Activated T-helper 9 cell treated with anti-CD3 and anti-CD28 coated beads, Interleukin-2, amount 50 U/mL, for 16 hours (primary cell): ENCODE results near the gene MFAP4.
"Not testable (repeated sequence)": the region's sequence is repeated elsewhere in the genome, so short reads cannot be mapped to it uniquely, and the experiment has no call there.

ENCODE experiments used
- DNase-seq: peaks from one replicate; pipeline ENCODE4 v3.0.0-alpha.2; 2020; ENCODE audit warnings: low read depth

The MFAP4 gene

DNA sequence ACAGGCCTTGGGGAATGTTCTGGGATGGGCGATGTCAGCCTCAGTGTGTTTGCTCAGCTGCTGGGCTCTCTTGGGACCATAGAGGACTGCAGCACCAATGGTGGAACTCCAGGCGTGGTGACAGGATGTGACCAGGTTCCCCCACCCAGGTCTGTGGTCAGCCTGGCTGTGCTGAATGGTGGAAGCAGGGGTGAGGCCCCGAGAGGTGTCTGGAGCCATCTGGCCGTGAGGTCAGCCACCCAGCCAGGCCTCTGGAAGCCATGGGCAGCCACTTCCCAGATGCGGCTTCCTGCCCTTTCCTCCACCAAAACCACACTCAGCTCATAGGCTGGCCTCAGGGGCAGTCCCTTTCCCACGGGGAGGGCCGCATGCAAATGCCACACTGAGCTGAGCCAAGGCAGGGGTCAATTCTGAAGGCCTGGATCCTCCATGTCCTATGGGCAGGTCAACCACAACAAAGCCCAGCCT is 16.5 kb downstream of the MFAP4 start:
- DNase-seq = no peak

DNA sequence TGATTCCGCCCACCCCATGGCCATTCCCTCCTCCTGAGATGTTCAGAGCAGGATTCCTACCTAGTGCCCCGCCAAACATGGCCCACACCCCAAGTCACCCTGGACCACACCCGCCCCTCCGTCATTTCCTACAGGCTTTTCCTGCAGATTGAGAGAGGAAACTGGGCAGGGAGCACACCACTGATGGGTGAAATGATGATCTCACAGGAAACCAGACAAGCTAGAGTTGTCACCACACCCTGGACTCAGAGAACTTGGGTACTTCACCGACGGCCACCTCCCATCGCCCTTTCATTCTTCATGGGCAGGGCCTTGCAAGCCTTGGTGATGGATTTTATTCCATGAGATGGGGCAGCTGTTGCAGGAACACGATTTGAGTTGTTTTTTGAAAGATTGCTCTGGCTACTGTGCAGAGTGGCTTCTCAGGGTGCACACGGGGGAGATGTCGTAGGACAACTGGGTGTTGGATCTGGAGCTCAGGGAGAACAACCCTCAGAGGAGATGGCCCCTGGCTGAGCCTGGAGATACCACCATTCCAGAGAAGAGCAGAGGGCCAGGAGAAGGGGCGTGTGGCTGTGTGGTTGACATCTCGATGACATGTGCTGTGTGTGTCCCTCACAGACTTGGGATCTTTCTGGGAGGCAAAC is 17.0 kb downstream of the MFAP4 start:
- DNase-seq = no peak

DNA sequence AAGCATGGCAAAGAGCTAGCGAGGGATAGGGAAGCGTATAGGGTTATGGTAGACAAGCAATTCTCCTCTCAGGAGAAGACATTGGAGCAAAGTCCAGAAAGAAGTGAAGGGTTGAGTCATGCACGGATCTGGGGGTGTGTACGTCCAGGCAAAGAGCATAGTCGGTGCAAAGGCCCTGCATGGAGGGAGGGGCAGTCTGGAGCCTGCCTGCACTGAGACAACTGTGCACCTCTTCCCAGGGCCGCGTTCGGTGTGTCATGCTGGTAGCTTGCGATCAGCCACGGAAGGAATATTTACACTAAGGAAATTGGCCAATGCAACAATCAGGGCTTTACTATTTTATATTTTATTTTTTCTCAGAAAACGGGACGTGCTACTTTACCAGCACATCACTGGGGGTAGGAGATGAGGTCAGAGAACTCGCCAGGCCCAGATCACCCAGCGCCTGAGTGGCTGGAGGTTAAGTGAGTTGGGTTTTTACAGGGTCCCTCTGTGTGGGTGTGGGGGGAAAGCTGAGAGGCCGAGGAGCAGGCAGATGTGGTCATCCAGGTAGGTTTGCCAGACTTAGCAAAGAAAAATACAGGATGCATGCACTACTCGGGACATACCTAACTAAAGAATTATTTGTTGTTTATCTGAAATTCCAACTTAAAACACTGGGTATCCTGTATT is 17.7 kb downstream of the MFAP4 start:
- DNase-seq = no peak

DNA sequence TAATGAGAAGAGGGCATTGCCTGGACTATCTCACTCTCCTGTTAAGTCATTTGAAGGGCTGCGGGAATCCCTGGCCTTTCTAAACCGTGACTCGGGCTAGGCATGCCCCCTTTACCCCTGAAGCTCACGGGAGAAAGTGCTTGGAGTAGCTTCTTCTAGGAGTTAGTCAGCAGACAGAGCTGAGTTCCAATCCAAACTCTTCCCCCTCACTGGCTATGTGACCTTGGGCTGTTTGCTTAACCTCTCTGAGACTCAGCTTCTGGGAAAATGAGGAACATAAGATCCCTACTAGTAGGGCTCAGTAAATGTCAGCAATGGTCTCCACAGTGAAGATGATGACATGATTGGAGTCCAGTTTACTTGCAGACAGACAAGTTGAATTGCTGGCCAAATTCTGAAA is 18.8 kb downstream of the MFAP4 start:
- DNase-seq = no peak

DNA sequence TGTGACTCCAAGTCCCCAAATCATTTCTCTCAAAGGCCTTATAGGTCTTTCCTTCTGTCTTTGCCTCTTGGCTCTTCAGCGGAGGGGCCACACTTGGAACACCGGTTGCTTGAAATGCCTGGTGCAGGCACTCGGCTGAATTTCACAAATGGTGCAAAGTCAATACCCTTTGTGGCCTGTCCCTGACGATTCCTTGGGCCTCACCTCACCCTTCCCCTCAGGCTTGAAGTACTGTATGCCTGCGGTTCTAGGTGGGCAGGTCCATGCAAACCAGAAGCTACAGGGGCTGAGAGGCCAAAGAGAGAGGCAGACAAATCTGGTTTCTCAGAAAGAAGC is 20.4 kb downstream of the MFAP4 start:
- DNase-seq = no peak

DNA sequence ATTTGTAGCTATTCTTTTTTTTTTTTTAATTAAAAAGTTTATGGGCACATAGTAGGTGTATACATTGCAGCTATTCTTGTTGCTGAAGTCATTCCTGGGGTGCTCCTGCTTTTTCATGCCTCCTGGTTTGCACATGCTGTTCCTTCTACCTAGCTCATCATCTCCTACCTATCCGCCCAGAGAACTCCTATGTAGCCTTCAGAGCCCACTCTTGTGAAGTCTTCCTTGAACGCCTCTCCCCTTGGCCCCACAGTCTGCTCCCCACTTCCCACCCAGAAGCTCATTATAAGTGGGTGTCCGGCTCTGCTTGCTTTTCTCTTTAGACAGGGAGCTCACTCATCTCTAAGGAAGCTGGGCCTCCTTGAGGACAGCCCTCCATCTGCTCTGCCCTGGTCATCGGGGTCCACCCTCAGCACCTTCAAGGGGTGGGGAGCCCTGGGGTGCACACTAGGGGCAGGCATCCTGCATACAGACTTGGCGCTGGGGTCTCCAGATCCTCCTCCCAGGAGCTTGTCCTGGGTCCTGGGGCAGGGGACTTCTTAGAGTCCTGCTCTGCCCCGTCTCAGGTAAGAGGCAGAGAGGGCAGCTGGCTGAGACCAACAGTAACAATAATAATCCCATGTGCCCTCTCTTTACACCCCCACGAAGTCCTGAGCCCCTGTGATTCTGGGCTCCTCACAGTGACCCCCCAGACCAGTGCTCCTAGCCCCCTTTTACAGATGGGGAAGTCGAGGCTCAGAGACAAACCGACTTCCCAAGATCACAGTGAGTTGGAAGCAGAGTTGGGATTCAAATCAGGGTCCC is 21.0 kb downstream of the MFAP4 start:
- no peak for DNase-seq

DNA sequence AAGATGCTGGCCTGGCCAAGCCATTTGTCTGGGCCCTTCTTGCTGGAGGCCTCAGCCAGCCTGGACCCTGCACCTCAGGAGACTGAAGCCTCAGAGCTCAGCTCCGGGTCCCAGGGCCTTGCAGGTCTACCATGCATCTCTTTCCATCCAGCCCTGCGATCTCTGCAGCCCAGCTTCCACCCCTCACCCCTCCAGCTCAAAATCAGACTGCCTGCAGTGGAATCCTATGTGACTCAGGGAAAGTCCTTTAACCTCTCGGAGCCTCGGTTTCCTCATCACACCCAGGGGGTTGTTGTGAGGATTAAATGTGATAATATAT is 21.5 kb downstream of the MFAP4 start:
- no peak for DNase-seq

DNA sequence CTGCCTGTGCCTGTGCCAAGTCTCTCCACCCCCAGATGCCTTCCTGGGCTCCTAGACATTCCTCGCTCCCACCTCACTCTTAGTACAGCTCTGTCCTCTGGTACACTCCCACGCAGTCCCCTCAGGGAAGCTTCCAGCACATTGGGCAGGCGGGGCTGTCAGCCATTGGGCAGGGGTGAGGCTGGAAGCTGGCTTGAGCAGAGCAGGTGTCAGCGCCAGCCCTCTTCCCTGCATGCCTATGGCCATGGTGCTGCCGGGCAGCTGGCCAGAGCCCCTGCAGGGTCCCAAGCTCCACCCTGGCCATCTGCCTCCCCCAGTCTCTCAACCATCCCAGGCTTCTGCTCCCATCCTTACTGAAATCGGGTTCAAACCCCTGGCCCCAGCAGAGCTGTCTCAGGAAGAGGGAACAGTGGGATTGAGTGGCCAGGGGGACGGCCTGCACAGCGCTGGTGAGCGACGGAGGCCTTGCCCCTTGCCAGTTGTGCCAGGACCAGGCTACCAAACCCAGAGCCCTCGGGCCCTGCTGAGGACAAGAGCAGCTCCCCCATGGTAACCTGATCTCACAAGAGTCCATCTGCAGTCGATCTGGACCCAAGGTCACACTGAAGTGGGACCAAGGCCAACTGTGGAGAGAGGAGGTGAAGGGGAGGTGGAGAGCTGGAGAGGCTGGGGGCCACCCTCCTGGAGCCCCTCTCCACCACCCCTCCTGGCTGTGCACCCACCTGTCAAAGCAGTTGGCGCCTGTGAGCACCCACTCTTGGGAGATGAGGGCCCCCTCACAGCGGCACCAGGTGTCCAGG is 22.1 kb downstream of the MFAP4 start:
- no peak for DNase-seq

DNA sequence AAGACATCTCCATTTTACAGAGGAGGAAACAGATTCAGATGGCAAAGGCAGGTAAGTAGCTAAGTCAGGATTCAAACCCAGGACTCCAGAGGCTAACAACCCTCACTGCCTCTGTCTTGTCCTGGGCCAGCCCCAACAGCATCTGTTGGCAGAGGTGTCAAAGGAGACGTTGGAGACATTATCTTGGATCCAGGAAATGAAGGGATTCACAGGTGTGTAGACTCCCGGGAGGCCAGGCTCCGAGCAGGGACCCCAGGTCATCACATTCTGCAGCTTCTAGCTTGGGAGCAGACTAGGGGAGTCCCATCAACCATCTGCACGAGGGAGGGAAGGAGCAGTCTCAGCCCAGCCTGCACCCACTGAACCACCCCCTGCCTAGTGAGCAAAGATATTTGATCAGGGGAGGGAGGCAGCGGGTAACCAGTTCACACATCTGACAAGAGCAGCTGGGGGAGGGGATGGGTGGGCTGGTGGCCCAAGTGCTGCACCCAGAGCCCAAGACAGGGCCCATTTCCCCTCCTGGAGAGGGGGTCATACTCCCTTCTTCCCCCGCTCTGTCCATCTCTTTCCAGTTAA is 23.4 kb downstream of the MFAP4 start:
- no peak for DNase-seq

DNA sequence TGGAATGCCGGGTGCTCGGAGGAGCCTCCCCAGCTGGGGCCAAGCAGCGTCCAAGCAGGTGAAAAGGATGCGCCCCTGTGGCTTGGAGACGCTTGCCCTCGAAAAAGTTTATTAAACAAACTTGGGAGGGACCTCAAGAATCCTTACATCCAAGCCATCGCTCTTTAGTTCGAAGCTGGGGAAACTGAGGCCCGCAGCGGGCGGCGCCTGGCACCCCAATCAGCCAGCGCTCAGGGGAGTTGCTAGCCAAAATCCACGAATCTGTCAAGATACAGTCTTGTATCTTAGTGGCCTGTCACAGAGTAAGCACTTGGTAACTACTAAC is 23.9 kb downstream of the MFAP4 start:
- no peak for DNase-seq

DNA sequence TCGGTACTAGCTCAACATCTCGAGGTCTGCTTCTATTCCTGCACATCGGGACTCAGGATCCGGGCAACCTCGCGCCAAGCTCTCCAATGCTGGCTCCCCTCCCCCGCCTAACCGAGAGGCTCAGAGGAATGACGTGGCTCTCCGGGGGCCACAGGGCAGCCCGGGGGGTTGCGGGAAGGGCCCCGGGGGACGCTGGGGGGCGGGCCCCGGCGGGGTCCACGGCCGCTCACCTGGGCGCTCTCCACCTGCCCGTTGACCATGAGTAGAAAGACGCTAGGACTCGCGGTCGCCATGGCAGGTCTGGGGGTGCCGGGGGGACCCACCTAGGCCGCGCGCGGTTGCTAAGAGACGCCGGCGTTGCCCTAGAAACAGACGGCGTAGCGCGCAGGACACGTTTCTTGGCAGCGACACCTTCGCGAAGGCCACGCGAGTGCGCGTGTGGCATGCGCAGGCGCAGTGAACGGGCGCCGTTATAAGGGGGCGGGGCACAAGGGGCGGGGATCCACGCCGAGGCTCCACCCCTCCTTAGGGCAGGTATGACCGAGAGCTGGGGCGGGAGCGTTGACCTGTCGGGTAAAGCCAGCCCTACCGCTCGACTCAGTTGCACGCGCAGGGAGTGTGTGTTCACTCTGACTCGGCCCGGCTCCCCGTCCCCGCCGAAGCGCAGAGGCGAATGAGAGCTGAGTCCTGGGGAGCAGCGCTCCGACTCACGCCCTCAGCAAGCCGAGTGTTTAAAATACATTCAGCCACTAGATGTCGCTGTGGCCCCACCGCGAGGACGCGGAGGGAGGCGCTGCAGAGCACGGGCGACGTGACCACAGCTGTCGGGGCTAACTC is 24.5 kb downstream of the MFAP4 start, which contains the start of gene B9D1:
TSS of gene B9D1 (minus strand) at position 447 of the 837 bp plus-strand sequence. CDS start at position 293, 154 bp downstream.
- DNase-seq = peak; percentile 89

DNA sequence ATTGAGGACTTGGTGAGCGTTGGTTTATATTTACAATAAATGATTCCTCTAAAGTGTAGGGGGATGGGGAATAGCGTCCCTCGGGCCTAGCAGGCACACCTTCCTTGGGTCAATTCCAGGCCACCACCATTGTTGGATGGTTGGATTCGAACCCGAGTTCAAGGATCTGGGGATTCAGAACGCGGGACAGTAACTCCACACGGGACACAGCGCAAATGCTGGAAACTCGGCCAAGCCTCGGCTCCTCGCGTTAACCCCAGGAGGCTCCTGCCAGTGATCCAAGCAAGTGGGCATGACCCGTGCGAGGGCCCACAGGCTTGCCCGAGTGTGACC is 25.1 kb downstream of the MFAP4 start:
- no peak for DNase-seq

DNA sequence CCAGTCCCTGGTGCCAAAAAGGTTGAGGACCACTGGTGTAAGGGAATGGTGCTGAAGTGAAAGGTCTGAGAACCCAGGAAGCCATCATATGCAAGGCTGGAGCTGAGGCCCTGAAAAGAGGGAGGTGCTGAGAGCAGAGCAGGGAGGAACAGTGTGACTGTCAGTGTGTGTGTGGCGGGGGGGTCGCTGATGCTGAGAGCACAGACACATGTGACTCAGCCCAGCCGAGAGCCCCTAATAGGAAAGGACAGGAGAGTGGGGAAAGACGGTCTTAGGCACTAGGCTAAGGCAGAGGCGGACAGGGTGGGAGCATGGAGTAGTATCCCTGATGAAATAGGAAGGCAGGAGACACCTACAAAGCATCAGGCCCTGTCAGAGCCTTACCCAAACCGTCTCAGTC is 25.7 kb downstream of the MFAP4 start:
- no peak for DNase-seq

DNA sequence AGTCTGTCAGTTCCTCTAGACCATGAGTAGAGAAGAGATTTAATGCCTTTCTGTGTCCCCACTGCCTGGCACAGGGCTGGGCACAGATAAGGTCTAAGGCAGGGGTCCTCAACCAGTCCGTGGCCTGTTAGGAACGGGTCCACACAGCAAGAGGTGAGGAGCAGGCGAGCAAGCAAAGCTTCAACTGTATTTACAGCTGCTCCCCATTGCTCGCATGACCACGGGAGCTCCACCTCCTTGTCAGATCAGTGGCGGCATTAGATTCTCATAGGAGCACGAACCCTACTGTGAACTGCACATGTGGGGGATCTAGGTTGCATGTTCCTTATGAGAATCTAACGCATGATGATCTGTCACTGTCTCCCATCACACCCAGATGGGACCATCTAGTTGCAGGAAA is 26.2 kb downstream of the MFAP4 start:
- DNase-seq = no peak

DNA sequence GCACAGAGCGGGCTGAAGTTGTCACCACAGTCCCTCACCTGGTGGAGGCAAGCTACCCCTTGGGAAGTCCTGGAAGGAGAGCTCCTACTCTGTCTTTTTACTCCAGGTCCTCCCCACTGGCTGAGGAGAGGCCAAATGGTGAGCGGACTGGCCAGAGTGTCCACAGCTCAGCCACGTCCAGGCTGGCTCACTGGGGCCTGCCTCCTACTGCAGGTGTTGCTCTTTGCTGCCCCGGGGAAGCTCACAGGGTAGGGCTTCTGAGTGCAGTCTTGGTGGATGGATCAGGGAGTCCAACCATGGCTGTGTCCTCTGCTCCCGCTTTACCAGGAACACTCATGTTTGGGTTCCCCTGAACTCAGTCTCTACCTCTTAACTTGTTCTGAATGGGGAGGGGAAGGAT is 27.1 kb downstream of the MFAP4 start:
- DNase-seq = no peak

DNA sequence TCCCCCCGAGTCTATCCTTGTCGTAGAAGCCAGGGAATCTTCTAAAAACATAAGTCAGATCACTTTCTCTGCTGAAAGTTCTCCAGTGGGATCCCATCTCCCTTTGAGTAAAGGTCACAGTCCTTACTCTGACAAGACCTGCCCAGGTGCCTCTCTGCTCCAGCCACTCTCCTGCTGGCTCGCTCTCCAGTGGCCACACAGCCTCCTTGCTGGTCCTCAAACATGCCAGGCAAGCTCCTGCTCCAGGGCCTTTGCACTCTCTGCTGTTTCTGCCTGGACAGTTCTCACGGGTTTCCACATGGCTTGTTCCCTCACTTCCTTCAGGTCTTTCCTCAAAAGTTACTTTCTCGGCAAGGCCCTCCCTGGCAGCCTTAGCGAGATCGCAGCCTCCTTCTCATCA is 27.8 kb downstream of the MFAP4 start:
- DNase-seq = no peak

DNA sequence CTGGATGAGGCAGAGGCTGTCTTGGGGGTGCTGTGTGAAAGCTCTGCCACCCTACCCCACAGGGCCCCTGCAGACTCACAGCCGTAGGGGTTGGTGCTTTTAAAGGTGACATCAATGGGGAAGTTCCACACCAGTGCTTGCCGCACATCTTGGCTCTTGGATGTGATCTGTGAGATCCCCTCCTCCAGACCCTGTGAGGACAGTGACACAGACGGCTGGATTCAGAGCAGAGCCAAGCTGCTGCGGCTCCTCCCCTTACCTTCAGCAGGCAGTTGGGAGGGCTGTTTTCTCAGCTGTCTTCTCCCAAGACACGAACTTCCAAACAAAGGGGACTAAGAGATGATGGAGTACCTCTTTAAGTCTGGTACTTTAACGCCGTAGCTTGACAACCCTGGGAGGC is 29.2 kb downstream of the MFAP4 start:
- DNase-seq = no peak

DNA sequence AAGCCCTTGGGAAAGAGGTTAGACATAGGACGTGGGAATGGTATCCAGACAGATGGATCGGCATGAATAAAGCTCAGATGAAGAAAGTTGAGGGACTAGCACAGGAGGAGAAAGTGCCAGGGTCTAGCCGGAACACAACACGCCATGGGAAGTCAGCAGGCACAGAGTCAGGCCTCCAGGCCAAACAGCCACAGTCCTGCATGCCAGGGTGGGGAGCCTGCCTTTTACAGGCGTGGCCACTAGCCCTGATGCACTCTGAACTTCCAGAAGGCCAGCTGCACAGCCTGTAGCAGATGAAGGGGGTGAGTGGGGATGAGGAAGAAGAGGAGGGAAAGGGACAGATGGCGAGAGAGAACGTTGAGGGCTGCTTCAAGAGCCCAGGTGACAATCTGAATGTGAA is 29.6 kb downstream of the MFAP4 start:
- DNase-seq = no peak

DNA sequence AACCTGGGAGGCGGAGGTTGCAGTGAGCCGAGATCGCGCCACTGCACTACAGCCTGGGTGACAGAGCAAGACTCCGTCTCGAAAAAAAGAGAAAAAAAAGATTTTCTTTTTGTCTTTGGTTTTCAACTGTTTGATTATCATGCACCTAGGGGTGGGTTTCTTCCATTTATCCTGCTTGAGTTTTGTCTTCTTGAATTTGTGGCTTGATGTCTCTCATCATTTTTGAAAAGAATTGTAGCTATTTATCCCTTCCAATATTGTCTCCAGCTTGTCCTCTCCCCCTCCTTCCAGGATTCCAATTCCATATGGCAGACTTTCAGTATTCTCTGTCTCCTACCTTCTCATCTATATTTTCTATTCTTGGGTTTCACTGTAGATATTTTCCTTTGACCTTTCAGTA is 32.2 kb downstream of the MFAP4 start:
- no peak for DNase-seq

DNA sequence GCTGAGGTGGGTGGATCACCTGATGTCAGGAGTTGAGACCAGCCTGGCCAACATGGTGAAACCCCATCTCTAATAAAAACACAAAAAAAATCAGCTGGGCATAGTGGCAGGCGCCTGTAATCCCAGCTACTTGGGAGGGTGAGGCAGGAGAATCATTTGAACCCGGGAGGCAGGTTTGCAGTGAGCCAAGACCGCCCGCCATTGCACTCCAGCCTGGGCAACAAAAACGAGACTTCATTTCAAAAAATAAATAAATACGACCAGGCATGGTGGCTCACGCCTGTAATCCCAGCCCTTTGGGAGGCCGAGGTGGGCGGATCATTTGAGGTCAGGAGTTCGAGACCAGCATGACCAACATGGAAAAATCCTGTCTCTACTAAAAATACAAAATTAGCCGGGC is 33.6 kb downstream of the MFAP4 start:
- not testable (repeated sequence) for DNase-seq

DNA sequence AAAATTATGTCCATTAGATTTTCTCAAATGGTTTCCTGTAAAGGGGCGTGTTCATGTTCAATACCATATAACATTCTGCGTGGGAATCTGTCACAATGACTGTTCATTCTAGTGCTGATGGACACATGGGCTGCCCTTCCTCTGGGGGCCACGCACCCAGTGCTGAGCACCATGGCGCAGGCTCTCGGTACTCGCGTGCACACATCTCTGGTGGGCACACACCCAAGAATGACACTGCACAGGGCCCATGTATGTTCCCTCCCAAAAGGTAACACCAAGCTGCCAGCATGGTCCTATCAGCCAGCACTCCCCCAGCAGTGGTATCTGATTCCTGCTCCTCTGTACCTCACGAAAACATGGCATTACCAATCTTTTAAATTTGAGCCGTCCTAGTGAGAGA is 38.2 kb downstream of the MFAP4 start:
- no peak for DNase-seq
